Stomach smooth muscle (tissue), 2 donors: ENCODE measurements around the gene SMIM22.

Experiments used
- H3K27ac ChIP-seq: one replicate; pipeline ENCODE4 v1.7.0; 2013; ENCODE audit warnings: mild to moderate bottlenecking, low read length, inconsistent platforms
- H3K27me3 ChIP-seq, 2 donors: one replicate each; pipeline ENCODE4 v1.7.0; 2013; ENCODE audit warnings: low read length in 2 of 2; ENCODE audit not compliant: insufficient read depth in 2 of 2, control insufficient read depth in 1 of 2
- H3K36me3 ChIP-seq, 2 donors: one replicate each; pipeline ENCODE4 v1.7.0; 2013; ENCODE audit warnings: low read length in 2 of 2; ENCODE audit not compliant: control insufficient read depth in 2 of 2, insufficient read depth in 2 of 2
- H3K4me1 ChIP-seq: one replicate; pipeline ENCODE4 v1.7.0; 2013; ENCODE audit warnings: low read length; ENCODE audit not compliant: control insufficient read depth, insufficient read depth
- H3K4me3 ChIP-seq, 2 donors: one replicate each; pipeline ENCODE4 v1.7.0; 2013; ENCODE audit warnings: low read length in 2 of 2
- H3K9ac ChIP-seq, 2 donors: one replicate each; pipeline ENCODE4 v1.7.0; 2013; ENCODE audit warnings: low read length in 2 of 2, mild to moderate bottlenecking in 1 of 2
- H3K9me3 ChIP-seq, 2 donors: one replicate each; pipeline ENCODE4 v1.7.0; 2013; ENCODE audit warnings: low read length in 2 of 2; ENCODE audit not compliant: control insufficient read depth in 2 of 2
- donor health status: healthy.
- donor health status: Pancreatic carcinoma.

Gene SMIM22

GRCh38 chr16:4797805-4798252 lies 2.7 kb downstream of the SMIM22 start:
- Histone ChIP-seq H3K4me3 (no peak overlapping the region), H3K27me3 (no peaks in the 10 kb centered on the region), H3K9me3 (no peaks in the 10 kb centered on the region), H3K4me1 (peaks cover 21% of the 10 kb centered on the region), H3K27ac (no peak overlapping the region), H3K9ac (no peak overlapping the region), H3K36me3 (peaks cover 10 to 25% of the 10 kb centered on the region in 2 donors)

GRCh38 chr16:4798456-4798855 lies 3.3 kb downstream of the SMIM22 start:
- Histone ChIP-seq H3K36me3 (peaks cover 10 to 25% of the 10 kb centered on the region in 2 donors), H3K27me3 (no peaks in the 10 kb centered on the region), H3K9me3 (no peaks in the 10 kb centered on the region), H3K4me1 (peaks cover 21% of the 10 kb centered on the region), H3K27ac (no peak overlapping the region), H3K4me3 (no peak overlapping the region), H3K9ac (no peak overlapping the region)

DNA sequence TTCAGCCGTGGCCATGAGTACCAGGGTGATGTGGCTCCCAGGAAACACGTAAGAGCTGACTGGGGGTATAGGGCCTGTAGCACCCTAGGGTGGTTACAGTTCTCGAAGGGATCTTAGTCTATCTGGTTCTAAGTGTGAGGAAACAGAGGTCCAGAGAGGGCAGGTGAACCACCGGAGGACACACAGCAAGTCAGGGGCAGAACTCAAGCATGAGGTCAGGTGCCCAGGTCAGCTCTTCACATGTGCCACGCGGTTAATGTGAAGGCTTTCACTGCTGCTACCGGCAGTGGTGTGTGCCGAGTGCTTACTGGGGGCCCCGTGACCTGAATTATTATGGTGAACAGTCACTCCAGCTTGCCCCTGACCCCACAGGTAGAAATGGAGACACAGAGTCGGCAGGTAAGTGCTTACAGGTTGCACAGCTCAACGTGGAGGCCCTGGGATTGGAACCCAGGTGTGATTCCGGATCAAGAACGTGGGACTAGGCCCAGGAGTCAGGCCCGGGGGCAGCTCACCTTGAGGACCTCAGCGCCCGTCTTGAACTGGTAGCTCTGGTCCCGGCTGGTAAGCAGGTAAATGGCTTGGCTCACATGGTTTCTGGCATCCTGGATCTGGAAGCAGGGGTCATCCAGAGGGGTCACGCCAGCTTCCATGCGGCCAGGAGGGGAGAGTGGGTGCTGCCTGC lies 4.1 kb downstream of the SMIM22 start:
- no peak overlapping the region for H3K27ac ChIP-seq
- H3K27me3 ChIP-seq: no peaks in the 10 kb centered on the region
- H3K36me3 ChIP-seq: peaks cover 11 to 26% of the 10 kb centered on the region in 2 donors
- no peaks in the 10 kb centered on the region for H3K9me3 ChIP-seq
- H3K4me1 ChIP-seq: peaks cover 26% of the 10 kb centered on the region
- H3K9ac ChIP-seq: no peak overlapping the region
- no peak overlapping the region for H3K4me3 ChIP-seq

DNA sequence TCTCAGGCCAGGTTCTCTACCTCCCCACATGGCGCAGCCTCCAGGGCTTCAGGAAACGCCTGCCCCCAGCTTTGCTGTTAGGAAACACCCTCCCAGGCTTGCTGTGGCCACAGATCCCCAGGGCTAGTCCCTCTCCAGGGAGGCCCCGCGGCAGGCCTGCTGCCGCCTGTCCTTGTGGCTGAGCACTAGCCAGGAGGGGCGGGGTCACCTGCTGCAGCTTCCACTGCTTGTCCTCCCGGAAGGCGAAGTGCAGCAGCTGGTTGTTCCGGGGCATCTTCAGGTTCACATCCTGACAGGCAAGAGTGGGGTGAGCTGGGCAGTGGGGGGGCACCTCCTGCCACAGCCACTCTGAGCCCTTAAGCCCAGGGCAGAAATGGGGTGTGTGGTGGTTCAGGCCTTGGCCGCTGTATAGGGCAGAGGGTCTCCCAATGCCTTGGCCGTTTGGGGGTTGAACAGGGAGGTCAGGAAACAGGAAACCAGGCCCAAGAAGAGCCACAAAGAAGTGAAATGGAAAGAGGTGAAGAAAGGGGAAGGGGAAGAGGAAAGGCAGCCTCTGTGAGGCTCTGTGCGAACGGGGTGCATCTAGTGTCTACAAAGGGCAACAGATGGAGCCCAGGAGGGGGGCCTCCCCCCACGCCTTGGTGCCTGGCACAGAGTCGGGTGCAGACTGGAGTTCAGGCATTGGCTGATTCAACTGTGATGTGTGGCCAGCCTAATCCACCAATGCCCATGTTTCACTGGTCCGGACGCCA lies 5.3 kb downstream of the SMIM22 start:
- Histone ChIP-seq H3K4me1 (peaks cover 31% of the 10 kb centered on the region), H3K36me3 (peaks cover 22 to 34% of the 10 kb centered on the region in 2 donors)

GRCh38 chr16:4801051-4801961 lies 6.1 kb downstream of the SMIM22 start:
- peak overlapping the region; percentile 61 to 83 for H3K4me3 ChIP-seq
- peak overlapping the region; percentile 62 for H3K27ac ChIP-seq
- H3K9ac ChIP-seq: peak overlapping the region; percentile 53 to 84
- H3K4me1 ChIP-seq: peaks cover 31% of the 10 kb centered on the region
- no peaks in the 10 kb centered on the region for H3K9me3 ChIP-seq
- H3K27me3 ChIP-seq: no peaks in the 10 kb centered on the region
- H3K36me3 ChIP-seq: peaks cover 22 to 32% of the 10 kb centered on the region in 2 donors

More for the DNA sequence above, 5.3 kb downstream of the SMIM22 start:
- Histone ChIP-seq H3K4me3 (no peak overlapping the region), H3K27ac (no peak overlapping the region), H3K9me3 (no peaks in the 10 kb centered on the region), H3K27me3 (no peaks in the 10 kb centered on the region), H3K9ac (peak overlapping the region in 1 of 2 donors; percentile 25)

- H3K9me3 ChIP-seq: no peaks in the 10 kb centered on the region
- H3K27me3 ChIP-seq: no peaks in the 10 kb centered on the region
- H3K9ac ChIP-seq: peak within 1 kb of the TSS; percentile 74 to 84
- peak within 1 kb of the TSS; percentile 73 to 83 for H3K4me3 ChIP-seq
- peaks cover 22 to 29% of the 10 kb centered on the region in 2 donors for H3K36me3 ChIP-seq
- peak within 1 kb of the TSS; percentile 78 for H3K27ac ChIP-seq
- peaks cover 31% of the 10 kb centered on the region for H3K4me1 ChIP-seq
These were observed 6.9 kb downstream of the SMIM22 start, which contains the start of gene ROGDI for GRCh38 chr16:4801962-4802658. ROGDI (minus strand) TSS chr16:4802633; CDS start chr16:4802571, 62 bp downstream.

DNA sequence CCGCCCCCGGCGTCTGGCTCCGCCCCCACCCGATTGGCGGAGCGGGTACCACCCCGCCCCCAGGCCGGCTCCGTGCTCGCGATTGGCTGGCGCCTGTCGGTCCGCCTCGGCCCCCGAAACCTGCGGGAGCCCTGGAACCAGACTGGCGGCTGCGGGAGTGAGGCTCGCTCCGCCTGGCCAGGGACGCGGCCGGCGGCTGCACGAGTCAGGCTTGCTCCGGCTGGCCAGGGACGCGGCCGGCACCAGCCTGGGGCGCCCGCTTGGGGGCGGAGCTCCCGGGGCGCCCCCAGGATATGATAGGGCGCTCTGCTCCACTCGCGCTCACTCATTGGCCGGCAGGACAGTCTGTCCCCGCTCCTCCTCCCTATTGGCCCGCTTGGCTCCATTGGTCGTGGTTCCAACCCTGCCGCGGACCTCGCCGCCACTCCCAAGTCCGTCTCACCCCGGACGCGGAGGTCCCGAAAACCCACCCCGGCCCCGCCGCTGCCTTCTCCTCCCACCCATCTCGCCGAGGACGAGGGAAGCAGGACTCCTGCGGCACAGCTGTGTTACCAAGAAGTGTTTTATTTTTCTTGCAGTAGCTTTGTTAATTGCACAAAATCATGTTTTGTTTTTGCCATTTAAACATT lies 7.6 kb downstream of the SMIM22 start:
- Histone ChIP-seq H3K4me3 (peak overlapping the region; percentile 73 to 83), H3K4me1 (peaks cover 31% of the 10 kb centered on the region), H3K27ac (peak overlapping the region; percentile 78), H3K9me3 (no peaks in the 10 kb centered on the region), H3K27me3 (no peaks in the 10 kb centered on the region), H3K9ac (peak overlapping the region; percentile 62 to 74), H3K36me3 (peaks cover 24 to 28% of the 10 kb centered on the region in 2 donors)

DNA sequence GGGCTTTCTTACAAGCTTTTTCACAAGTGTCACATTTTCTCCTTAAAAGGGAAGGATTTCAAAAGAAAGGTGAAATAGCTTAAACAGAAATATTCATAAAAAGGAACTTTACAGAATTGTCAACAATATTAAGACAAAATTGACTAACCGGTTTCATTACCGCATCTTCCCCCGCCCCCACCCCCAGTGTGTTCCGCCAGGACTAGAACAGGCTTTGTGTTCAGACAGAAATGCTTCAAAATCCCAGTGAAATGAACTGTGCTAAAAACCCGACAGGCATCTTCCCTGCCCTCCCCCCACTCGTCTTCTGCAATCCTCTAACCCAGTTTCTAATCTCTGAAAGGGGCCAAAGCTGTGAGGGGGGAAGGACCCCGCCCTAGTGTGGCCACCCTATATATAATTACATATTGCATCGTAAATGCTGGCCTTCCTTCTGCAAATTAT lies 8.3 kb downstream of the SMIM22 start:
- no peaks in the 10 kb centered on the region for H3K9me3 ChIP-seq
- H3K4me3 ChIP-seq: peak overlapping the region; percentile 73 to 83
- no peaks in the 10 kb centered on the region for H3K27me3 ChIP-seq
- H3K27ac ChIP-seq: peak overlapping the region; percentile 78
- peaks cover 23 to 27% of the 10 kb centered on the region in 2 donors for H3K36me3 ChIP-seq
- H3K9ac ChIP-seq: peak overlapping the region in 1 of 2 donors; percentile 74
- peaks cover 31% of the 10 kb centered on the region for H3K4me1 ChIP-seq

- Histone ChIP-seq H3K27me3 (no peaks in the 10 kb centered on the region), H3K4me3 (no peak overlapping the region), H3K9ac (no peak overlapping the region), H3K27ac (peak overlapping the region; percentile 78), H3K9me3 (no peaks in the 10 kb centered on the region), H3K36me3 (peaks cover 18 to 25% of the 10 kb centered on the region in 2 donors), H3K4me1 (peaks cover 31% of the 10 kb centered on the region)
These were observed 9.0 kb downstream of the SMIM22 start for GRCh38 chr16:4803898-4804762.
